ENCODE results near the gene ADGRB2.

The ADGRB2 gene

DNA sequence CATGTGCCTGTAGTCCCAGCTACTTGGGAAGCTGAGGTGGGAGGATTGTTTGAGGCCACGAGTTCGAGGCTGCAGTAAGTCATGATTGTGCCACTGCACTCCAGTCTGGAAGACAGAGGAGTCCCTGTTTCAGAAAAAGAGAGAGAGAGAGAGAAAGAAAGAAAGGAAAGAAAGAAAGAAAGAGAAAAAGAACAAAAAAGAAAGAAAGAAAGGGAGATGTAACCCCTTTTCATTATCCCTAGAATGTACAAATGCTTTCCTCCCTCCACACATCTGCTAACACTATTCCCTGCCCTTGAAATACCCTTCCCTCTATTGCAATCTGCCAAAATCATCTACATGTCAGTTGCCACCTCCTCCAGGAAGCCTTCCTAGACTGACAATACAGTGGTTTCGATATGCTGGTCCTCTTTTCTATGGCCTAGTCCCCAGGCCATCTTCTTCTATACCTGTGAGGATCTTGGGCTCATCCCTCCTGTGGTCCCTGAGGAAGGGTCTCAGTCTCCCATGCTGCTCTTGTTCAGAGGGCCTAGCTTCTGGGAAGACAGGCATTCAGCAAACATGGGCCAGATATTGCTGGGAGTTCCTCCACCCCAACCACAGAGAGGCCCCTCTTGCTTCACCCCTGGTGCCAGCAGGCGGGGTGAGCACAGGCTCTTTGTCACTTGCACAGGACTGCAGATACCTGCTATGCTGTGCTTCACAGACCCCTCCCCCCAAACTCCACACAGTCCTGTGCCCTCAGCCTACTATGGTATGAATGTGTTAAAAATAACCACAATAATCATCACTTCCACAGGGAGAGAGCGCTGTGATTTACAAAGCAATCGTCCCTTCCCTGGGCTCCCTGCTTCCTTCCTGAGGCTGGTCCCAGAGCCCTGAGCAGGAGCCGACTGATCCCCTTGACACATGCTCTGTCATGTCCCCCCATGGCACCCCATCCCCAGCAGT lies 14.1 kb downstream of the ADGRB2 start:
- no peak for DNase-seq (ENCODE audit: low read depth)

DNA sequence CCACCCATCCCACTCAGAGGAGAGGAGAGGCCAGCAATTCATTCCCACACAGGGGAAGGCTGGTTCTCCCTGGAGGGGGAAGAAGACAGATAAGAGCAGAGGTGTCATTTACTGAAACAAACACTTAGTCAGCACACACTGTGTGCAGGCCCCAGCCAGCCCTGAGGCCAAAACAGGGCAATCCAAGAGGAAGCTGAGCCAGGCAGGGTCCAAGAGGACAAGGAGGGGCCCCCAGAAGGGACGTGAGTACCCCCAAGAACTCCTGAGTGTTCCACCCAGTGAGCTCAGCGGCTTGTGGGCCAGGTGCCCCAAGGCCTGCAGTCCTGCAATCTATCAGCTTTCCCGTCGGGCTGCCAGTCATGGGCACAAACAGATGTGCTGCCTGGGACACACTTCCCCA lies 15.8 kb downstream of the ADGRB2 start:
- no peak for DNase-seq (ENCODE audit: low read depth)

DNA sequence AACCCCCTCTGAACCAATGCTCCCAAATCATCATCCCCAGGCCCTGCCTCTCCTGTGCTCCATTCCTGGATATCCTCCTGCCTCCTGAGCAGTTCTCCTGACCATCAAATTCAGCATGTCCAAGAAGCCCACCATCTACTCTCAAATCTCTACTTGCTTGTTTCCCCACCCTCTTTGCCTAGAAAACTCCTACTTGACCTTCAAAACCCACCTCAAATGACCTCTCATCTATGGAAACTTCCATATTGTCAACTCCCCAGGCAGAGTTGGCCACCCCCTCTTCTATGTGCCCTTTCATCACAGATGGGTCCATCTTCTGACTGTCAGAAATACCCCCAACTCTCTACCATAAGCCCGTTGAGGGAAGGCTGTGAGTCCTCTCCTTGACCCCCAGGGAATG lies 16.8 kb downstream of the ADGRB2 start:
- no peak for DNase-seq (ENCODE audit: low read depth)

DNA sequence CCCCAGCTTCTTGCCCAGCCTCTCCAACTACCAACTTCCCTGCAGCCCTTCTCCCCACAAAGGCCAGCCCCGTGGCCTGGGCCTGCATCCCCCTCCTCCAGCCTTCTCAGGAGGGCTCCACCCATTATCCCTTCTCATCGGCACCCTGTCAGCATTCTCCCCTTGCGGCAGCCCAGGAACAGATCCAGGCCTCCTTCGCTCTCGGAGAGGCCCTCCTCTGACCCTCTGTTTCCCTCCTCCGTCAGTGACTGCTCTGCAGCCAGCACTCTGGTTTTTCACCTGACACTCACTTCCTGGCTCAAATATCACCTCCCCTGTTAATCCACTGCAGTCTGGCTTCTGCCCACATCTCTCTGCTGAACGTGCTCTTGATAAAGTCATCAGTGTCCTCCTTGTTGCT lies 17.5 kb downstream of the ADGRB2 start:
- no peak for DNase-seq (ENCODE audit: low read depth)

DNA sequence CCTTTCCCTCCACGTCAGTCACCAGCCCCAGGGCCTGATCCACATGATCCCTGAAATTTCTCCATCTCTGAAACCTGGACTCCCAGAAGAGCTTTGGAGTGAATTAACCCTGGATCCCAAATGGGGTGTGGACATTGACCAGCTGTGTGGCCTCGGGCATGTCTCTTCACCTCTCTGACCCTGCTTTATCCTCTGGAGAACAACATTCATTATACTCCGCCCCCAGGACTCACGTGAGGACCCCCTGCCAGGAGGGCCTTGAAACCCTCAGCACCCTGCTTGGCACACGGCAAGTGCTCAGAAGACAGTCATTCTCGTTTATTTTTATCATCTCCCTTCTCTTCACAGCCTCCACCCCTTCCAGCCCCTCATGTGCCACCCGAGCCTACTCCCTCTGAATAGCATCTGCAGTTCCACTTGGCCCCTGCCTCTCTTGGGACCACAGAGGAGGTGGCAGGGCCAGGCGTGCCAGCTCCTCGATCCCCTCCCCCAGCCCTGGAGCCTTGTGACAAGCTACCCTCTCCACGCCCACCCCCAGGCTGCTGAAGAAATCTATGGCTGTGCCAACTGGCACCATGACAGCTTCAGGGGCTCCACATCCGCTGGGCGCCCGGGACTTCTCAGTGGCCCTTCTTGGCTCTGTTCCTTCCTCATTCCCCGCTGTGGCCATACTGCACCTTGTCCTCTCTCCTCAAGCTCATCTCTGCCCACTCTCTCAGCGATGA lies 18.0 kb downstream of the ADGRB2 start:
- DNase-seq (ENCODE audit: low read depth) = no peak

DNA sequence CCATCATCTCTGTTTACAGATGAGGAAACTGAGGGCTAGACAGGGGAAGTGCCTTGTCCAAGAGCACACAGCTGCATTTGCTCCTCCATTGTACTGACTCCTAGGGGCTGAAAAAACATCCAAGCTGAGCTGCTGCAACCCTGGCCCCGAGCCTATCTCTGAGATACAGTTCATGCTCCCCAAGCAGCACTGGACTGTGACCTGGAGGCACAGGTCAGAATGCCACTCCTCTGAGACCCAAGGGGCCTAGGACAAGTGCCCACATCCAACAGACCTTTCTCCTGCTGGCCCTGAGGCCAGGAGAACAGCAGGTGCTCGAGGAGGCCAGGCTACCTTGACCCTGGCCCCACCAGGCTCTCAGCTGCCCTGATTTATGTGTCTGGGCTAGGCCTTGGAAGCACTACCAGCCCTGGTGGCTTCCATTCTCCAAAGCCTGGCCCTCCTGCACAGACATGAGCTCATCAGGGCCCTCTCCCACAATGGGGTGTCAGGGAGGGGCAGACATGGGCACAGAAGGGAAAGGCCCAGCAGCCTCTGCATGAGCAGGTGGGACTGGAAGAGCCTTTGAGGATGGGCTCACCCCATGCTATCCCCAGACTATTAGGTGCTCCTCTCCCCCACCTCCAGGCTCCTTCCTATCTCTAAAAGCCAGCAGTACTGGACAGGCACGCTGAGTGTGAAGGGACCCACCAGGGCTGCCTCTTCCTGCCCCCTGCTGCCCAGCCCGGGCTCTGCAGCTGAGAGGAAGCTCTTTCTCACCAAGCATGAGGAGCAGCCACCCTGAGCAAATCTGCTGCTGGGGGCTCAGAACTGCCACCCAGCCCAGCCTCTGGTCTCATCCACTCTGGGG lies 18.8 kb downstream of the ADGRB2 start:
- DNase-seq (ENCODE audit: low read depth) = peak; percentile 28

DNA sequence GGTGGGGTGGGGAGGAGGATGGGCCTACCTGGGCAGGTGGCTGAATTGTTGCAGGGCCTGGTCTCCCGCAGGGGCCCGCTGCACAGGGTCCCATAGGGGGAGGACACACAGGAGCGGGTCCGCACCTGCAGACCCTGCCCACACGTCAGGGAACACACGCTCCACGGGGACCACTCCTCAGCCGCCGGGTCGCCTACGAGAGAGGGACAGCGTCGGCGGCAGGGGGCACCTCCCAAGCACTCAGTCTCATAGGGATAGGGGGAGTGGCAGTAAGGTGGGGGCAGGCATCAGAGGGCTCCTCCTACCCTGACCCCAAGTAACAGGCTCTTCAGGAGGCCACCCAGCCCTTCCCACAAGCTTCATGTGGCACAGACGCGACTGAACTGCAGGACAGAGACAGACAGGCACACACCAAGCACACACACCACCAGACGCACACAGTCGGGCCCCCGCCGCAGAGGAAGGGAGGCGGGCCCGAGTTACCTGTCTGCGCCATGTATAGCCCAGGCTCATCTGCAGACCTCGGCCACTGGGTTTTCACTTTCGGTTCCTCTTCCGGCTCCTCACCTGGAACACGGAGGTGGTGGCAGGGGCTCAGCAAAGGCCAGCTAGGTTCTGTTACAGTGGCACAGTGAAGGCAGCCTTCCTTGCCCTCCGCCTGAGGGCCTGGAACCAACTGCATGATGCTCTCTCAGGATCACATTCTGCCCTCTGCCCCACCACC lies 19.8 kb downstream of the ADGRB2 start:
- no peak for DNase-seq (ENCODE audit: low read depth)

DNA sequence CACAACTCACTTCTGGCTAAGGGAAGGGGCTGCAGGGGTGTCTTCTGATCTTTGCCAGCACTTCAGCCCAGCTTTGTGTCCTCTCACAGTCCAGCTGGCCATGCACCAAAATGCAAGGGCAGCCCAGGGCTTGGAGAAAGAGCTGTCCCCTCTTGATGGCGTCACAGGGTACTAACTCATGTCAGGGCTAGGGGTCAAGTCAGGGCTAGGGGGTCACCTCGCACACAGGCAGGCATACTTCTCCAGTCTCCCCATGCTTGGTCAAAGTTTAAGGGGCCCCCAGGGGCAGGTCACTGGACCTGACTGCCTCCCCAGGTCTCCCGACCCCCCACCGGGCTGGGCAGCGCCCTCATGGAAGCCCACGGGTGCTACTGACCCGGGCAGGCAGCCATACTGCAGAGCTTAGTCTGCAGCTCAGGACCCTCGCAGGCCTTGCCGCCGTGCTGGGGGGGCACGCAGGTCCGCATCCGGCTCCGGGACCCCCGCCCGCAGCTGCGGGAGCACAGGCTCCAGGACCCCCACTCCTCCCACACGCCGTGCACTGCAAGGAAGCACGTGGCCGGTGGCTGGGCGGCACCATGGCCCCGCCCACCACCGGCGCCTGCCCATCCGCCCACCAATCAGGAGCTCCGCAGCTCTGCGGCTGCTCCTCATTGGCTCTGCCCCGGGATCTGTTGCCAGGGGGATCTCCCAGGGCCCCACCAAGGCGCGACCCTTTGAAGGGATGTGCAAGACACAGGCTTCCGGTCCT lies 21.5 kb downstream of the ADGRB2 start:
- DNase-seq (ENCODE audit: low read depth) = no peak

DNA sequence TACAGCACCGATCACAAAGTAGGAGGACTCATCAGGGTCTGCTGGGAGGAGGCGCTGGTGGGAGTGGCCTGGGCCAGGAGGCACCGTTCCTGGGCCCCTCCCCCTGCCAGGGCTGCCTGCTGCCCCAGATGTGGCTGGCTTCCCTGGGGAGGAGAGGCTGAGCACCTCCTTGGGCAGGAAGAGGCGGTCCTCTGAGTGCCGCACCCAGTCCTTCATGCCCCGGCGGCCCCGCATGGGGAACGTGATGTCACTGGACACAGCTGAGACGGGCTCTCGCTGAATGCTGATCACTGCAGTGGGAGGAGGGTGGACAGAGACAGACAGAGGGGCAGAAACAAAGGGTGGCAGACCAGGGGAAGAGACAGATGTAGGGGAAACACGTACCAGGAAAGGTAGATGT lies 24.8 kb downstream of the ADGRB2 start:
- DNase-seq (ENCODE audit: low read depth) = no peak

DNA sequence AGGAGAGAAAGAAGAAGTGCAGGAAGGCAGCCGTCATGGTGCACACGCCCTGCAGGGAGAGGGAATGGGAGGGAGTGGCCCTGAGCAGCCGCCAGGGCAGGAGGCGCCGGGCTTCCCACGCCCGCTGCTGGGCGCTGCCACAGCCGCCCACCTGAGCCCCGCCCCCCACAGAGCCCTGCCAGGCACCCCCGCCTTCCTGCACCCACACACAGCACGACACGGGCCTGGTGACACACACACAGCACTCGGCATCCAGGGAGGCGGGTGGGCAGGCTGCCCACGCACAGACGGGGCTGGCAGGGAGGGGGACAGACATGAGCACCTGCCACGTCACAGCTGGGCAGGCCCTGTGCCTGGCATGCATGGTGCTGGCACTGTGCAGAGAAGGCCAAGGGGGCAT lies 27.5 kb downstream of the ADGRB2 start:
- no peak for DNase-seq (ENCODE audit: low read depth)

DNA sequence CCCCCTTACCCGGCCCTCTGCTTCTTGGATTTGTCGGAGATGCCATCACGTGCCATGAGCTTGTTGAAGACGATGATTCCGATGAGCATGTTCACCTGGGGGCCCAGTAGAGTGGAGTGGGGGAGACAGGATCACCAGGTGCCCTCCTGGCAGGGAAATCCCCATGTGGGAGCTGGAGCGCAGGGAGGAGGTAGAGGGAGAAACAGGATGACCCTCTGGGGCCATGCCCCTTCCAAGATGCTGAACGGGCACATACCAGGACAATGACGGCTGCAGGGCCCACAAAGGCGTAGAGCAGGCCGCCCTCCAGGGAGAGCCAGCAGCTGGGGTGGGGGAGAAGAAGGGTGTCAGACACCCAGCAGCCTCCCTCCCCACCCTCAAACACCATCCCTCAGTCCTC lies 28.6 kb downstream of the ADGRB2 start:
- no peak for DNase-seq (ENCODE audit: low read depth)

DNA sequence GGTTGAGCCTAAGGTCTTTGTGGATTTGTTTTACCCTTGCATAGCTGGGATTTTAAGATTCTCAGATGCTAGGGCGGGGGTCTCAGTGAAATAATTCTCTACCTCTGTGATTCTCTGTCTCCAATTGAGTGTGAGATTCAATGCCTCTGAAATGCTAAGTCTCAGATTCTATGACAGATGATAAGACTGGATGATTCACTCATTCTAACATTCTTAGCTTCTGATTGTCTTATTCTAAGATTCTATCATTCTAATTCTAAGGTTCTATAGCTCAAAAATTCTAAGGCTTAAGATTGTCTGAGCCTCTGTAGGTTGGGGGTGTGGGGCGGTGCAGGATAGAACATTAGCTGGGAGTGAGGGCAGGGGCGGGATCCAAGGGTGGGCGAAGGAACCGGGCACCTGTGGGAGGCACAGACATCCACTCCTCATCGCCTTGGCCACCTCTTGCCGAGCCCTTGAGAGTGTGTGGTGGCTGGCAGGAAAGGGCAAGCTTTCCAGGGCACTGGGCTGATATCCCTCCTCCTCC lies 29.5 kb downstream of the ADGRB2 start:
- DNase-seq (ENCODE audit: low read depth) = no peak

DNA sequence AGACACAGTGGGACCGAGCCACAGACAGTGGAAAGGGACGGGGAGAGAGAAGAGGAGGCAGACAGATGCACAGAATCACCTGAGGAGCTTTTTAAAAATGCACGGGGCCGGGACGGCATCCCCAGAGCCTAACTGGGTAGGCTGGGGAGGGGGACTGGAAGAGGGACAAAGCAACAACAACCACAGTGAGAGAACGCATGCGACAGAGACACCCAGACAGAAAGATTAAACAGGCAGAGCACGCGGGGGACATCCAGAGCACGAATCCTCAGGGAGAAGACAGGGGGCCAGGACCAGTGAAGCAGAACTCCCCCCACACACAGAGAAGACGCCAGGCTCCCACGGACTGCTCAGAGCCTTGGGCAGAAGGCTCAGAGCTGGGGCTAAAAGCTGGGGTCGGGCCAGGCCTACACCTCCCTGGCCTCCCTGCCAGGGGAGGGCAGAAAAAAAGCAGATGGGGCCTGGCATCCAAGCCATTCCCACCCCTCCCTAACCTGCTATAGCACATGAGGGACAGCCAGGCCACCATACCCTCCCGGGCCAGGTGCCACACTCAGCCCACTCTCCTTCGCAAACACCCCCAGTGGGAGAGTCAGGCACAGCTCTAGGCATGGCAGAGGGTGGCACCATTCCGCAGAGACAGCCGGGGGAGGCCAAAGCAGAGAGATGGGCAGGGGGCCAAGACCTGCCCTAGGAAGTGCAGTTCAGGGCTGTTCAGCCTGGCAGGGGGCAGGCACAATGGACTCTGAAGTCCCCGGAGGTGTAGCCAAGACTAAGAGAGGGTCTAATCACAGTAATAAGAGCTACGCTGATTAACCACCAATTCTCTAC lies 30.5 kb downstream of the ADGRB2 start:
- no peak for DNase-seq (ENCODE audit: low read depth)

DNA sequence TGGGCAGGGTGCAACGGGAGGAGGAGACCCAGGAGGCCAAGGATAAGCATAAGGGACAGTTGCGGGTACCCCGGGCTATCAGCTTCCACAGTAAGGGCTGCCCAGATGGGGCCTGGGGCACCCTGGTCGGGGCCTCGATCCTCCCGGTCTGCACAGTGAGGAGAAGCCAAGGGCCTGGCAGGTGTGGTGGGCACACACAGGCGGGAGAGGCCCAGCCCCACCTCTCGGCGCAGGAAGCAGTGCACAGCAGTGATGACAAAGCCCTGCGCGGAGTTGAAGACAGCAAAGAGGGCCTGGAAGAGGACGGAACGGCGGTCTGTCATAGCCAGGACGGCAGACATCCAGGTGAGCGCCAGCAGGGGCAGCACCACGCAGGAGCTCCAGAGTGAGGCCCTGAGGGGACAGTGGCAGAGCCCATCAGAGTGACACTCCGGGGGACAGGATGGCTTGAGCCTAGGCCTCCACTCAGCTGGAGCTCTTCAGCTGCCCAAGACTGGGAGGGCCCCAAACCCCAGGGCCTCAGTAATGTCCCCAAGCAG lies 31.3 kb downstream of the ADGRB2 start:
- no peak for DNase-seq (ENCODE audit: low read depth)

DNA sequence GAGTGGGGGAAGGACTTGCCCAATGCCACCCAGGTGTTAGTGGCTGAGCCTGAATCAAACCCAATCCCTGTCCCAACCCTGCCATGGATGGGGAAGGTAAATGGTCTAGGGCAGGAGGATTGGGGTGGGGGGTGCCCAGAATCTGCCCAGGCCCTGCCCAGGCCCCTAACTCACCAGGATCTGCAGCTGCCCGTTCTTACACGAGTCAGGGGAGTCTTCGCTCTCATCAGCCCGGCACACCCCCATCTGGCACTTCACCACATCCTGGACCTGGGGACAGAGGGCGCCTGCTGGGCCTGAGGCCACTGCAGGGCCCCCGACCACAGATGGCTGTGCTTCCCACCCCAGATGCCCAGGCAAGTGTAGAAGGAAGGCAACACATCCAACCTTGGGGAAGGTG lies 31.8 kb downstream of the ADGRB2 start:
- no peak for DNase-seq (ENCODE audit: low read depth)

DNA sequence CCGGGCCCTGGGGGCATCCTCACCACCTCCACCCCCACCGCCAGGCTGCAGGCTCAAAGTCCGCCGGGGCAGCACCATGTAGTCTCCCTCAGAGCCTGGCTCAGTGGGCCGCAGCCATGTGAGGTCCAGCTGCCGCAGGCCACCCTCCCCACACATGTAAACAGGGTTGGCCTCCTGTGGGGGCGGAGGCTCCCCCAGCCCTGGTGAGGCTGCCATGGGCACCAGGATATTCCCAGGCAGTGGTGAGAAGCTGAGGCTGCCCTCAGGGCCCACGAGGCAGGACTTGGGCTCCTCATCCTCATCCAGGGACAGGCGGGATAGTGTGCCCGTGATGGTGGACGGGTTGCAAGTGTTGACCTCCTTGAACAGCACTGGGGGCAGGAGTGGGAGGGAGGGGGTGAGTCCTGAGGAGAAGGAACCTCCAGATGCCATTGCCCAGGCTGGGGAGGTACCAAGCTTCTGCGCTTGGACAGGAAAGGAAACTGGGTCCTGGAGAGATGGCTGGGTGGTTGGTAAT lies 33.0 kb downstream of the ADGRB2 start:
- no peak for DNase-seq (ENCODE audit: low read depth)

DNA sequence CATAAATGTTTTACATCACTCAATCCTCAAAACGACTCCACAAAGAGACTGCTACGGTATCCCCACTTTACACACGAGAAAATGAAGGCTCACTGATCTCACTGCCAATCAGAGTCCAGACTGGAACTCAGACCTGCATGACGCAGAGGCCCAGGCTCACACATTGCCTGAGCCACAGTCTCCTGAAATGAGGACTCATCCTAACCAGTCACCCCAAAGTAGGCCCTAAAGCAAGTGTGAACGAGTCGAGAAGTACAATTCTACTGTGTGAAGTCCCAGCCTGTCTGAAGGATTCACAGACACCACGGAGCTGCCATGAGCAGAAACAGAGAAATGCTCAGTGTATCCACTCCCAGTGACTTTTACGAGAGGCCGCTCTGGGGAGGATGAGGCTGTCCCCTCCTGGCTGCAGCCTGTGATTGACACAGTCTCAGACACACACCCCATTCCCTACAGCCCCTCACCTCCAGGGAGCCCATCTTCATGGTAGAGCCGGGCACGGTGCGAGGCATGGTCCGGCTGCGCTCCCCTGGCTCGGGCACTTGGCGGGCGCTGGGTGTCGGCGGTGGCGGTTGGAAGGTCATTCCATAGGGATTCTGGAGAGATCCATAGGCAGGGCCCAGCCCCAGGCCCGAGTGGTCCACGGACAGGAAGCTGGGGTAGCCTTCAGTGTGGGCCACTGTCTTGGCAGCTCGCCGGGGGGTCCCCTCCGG lies 33.6 kb downstream of the ADGRB2 start:
- no peak for DNase-seq (ENCODE audit: low read depth)

DNA sequence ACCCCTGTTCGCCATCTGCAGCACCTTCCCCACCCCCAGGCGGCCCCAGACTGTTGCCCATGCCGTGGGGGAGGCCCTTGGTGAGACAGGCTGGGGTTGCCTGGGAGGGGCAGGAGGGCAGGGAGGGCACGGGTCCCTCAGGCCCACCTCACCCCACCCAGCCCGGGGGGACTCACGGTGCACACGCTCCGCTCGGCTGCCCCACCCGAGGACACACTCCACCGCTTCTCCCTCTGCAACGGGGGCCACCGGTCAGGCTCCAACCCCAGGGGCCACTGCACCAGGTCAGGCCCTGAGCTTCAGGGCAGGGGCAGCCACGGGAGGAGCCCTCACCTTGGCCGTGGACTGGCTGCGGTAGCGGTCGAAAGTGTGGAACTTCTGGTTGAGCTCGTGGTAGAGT lies 36.3 kb downstream of the ADGRB2 start:
- no peak for DNase-seq (ENCODE audit: low read depth)

DNA sequence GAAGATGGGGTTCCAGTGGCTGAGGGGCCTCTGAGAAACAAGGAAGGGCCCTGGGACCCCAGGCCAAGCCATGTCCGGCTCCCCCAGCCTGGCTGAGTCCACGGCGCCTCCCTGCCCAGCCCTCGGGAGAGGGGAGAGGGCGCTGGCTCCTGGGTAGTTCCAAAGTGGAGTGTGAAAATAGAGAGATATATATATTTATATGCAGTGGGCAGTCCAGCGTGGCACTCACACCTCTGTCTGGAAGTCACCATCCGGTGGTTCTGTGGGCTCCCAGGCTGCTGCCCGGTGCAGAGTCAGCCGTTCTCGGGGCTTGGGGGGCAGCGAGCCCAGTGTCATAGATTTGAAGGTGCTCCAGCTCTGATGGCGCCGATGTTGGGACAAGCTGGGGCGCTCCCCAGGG lies 36.9 kb downstream of the ADGRB2 start:
- DNase-seq (ENCODE audit: low read depth) = no peak

Measured in stromal cell of bone marrow (primary cell).